Non-pigmented ciliary epithelial cell (primary cell): ENCODE results near the gene SDHAF1.
"Not testable (repeated sequence)": the region's sequence is repeated elsewhere in the genome, so short reads cannot be mapped to it uniquely, and the experiment has no call there.

Experiments used
- DNase-seq: peaks from one replicate; pipeline ENCODE4 v3.0.0-alpha.2; 2010; ENCODE audit warnings: low read depth

SDHAF1 gene

DNA sequence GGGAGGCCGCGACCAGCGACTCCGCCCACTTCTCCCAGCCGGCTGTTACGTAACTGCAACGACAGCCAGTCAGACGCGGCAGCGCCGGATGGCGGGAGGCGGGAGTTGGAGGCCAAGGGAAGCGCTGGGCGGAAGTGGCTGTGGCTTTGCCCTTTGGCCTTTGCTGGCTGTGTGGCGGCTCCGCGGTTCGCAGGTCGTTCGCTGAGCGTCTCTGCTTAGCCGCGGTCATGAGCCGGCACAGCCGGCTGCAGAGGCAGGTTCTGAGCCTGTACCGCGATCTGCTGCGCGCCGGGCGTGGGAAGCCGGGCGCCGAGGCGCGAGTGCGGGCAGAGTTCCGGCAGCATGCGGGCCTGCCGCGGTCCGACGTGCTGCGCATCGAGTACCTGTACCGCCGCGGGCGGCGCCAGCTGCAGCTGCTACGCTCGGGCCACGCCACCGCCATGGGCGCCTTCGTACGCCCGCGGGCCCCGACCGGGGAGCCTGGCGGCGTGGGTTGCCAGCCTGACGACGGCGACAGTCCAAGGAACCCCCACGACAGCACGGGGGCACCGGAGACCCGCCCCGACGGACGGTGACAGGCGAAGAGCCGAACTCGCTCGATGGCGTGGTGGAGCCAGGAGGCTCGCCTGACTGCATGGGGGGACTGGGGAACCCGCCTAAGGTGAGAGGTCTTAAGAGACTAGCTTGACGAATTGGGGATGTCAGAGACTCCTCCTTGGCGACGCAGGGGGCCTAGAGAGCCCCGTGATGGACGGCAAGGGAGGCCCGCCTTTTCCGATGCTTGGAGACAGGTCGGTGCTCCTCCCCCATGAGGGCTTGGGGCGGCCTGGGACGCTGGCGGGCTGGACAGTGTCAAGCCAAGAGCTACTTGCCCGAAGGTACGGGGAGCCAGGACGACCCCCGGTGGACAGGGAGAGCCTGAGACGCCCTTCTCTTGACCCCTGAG lies at the start of gene SDHAF1:
SDHAF1 (plus strand) TSS at position 141 of the 946 bp plus-strand sequence; CDS start at position 228, 87 bp downstream.
- peak; percentile 36 for DNase-seq

- no peak for DNase-seq
Measured at GRCh38 chr19:35946203-35946602, 48.8 kb upstream of the SDHAF1 start.

- no peak for DNase-seq
Measured at GRCh38 chr19:35949131-35949530, 45.9 kb upstream of the SDHAF1 start.

DNA sequence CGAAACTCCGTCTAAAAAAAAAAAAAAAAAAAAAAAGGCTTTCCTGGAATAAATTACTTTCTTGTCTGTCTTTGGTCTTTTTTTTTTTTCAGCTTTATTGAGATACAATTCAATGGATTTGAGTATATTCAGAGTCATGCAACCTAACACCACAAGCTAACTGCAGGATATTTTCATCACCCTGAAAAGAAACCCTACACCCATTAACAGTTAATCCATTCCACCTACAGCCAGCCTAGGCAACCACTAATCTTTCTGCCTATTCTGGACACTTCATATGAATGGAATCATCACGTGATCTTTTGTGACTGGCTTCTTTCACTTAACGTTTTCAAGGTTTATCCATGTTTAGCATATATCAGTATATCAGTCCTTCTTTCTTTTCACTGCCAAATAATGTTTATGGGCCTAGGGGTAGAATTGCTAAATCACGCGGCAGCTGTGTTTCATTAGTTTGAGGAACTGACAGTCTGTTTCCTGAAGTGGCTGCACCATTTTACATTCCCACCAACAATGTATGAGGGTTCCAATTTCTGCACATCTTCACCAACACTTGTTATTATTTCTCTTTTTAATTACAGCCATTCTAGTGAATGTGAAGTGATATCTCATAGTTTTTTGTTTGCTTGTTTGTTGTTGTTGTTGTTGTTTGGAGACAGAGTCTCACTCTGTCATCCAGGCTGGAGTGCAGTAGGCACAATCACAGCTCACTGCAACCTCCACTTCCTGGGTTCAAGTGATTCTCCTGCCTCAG lies 38.9 kb upstream of the SDHAF1 start:
- no peak for DNase-seq

DNA sequence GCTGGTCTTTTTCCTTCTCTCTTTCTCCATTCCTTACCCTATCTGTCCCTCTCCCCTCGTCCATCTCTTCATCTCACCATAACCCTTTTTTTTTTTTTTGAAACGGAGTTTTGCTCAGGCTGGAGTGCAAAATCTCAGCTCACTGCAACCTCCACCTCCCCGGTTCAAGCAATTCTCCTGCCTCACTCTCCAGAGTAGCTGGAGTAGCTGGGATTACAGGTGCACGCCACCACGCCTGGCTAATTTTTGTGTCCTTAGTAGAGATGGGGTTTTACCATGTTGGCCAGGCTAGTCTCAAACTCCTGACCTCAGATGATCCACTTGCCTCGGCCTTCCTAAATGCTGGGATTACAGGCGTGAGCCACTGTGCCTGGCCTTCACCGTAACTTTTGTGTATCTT lies 37.6 kb upstream of the SDHAF1 start:
- DNase-seq, result not testable (repeated sequence)

- DNase-seq, result no peak
Measured at GRCh38 chr19:35958660-35959039, 36.3 kb upstream of the SDHAF1 start.

- no peak for DNase-seq
Measured at GRCh38 chr19:35959040-35959967, 35.7 kb upstream of the SDHAF1 start.

DNA sequence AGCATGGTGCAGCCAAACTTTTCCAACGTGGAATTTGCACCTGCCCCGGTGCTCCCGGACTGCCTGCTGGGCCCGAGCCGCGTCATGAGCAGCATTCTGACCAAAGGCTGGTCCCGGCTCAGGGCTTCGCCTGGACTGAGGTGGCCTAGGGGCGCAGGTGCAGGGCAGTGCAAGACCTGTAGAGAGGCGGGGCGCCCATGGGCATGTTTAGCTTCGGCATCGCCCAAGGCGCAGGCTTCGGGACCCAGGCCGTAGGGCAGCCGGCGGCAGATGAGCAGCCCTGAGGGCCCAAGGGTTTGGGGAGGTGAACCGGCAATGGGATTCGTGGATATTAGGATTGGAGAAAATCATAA lies 35.0 kb upstream of the SDHAF1 start:
- DNase-seq, result no peak

DNA sequence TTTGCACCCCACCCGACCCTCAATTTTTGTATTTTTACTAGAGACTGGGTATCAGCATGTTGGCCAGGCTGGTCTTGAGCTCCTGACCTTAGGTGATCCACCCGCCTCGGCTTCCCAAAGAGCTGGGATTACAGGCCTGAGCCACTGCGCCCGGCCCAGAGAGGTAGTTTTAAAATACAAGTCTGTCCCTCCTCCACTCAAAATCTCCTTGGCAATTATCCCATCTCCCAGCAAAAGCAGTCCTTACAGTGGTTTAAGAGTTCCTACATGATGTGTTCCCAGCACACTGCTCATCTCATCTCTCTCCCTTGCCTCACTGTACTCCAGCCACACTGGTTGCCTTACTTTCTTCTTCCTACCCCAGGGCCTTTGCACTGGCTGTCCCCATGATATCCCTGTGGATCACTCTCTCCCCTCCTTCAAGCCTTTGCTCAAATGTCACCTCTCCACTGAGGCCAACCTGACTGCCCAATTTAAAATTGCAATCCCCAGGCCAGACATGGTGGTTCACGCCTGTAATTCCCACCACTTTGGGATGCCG lies 34.5 kb upstream of the SDHAF1 start:
- DNase-seq, result no peak

GRCh38 chr19:35963514-35963913 lies 31.5 kb upstream of the SDHAF1 start:
- DNase-seq, result peak; percentile 14

GRCh38 chr19:35966771-35967170 lies 28.2 kb upstream of the SDHAF1 start:
- DNase-seq, result no peak

DNA sequence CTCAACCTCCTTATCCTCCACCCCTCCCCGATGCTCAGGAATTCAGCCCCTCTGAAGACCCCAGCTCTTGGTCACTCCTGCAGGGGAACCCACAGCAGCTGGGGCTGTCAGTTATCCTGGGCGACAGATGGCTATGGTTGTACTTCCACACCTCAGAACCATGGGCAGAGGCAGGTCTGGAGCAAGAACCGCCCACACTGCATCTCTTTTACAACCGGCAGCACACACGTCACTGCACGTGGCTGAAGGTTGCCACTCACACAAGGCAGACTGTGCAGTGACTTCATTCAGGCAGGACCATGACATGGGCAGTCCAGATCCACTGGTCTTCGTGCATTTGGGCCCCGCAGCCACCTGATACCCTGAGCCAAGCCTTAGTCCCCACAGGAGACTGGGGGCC lies 21.5 kb upstream of the SDHAF1 start:
- DNase-seq, result no peak

- no peak for DNase-seq
Measured at GRCh38 chr19:35975608-35976214, 19.3 kb upstream of the SDHAF1 start.

DNA sequence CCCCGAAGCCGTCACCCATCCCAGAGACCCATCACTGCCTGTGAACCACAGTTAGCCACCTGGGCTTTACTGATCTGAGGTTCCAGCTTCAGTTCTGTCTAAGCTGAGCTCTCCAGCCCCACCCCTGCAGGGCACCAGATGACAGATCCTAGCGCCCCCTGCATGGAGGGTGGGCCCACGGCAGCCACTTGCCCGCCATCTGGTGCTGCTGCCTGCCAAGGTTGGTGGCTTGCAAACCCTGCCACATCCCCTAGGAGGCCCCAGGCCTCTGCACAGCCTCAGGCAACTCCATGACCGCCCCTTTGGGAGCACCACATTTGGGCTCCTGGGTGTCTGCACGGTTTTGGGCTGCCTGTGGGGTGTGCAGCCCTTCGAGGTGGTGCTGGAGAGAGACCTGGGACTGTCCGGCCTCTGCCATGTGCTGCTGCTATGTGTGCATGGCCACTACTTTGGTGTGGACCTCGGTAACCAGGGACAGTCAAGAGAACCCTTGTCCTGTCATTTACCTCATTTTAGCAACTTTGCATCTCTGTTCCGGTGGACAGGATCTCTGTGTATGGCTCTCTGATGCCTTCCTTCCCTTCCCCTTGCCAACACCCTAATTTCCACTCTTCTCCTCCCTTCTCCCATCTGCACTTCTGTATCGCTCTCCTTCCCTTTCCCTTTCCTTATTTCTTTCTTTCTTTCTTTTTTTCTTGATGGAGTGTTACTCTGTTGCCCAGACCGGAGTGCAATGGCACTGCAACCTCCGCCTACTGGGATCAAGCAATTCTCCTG lies 17.4 kb upstream of the SDHAF1 start:
- DNase-seq, result no peak

DNA sequence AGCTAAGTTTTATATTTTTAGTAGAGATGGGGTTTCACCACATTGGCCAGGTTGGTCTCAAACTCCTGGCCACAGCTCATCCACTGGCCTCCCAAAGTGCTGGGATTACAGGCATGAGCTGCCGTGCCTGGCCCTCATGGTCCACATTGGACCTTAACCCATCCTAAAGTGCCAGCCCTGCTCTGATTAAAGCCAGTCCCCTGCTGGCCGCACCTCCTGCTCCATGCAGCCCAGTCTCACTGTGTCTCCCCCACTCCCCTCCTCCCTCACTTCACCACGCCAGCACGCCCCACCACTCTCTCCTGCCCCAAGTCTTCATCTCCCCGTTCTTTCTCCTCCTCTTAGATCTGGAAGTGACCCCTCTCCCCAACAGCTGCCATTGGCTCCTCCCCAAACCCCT lies 16.7 kb upstream of the SDHAF1 start:
- no peak for DNase-seq

GRCh38 chr19:35978832-35979365 lies 16.1 kb upstream of the SDHAF1 start:
- no peak for DNase-seq

DNA sequence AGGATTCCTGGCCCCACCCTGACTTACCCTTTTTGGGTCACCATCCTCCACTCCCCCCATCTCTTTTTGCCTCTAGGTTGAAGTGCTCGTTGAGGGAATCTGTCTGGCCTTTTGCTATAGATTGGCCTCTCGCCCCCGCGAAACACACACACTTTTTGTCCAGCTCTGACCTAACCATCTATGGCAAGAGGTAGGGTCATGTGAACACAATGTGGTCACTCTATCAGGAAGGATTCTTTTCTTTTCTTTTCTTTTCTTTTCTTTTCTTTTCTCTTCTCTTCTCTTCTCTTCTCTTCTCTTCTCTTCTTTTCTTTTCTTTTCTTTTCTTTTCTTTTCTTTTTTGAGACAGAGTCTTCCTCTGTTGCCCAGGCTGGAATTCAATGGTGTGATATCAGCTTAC lies 14.0 kb upstream of the SDHAF1 start:
- not testable (repeated sequence) for DNase-seq

- DNase-seq, result no peak
Measured at GRCh38 chr19:35983177-35983576, 11.8 kb upstream of the SDHAF1 start.

DNA sequence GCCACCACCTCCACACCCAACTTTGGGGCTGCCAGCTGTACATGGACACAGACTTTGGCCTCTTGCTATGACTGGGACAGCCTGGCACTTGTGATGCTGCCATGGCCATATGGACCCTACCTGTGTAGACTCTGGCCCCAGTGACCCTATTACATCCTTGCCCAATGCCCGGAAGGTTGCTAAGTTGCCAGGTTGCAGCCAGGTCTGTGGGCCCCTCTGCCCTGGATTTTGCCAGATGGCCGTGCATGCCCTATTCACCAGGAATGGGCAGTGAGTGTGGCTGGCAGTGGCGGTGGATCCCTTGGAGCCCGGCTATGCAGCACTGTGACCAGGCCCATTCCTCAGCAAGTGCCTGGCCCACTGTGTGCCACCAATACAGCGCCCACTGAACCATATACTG lies 8.9 kb upstream of the SDHAF1 start:
- no peak for DNase-seq
